ENCODE results near the gene H6PD.
A peak's percentile ranks its signal among the peaks of the same experiment; 100 is the strongest.

The H6PD gene

GRCh38 chr1:9249534-9250410 is 15.2 kb downstream of the H6PD start:
- peak; percentile 70 for TF ChIP-seq RAD21 (IDR thresholded peaks at IDR 0.05; ENCODE audit: low read depth)
- TF ChIP-seq TEAD4 (IDR thresholded peaks at IDR 0.05), result peak; percentile 39
- no peak for TF ChIP-seq NFIC (IDR thresholded peaks at IDR 0.05)
- no peak for TF ChIP-seq REST (IDR thresholded peaks at IDR 0.05; ENCODE audit: low read depth)
- TF ChIP-seq ZBTB7A (IDR thresholded peaks at IDR 0.05; ENCODE audit: low read depth), result no peak

- TF ChIP-seq MAX (IDR thresholded peaks at IDR 0.05), result no peak
- TF ChIP-seq NFIC (IDR thresholded peaks at IDR 0.05), result no peak
- no peak for TF ChIP-seq CREB1 (IDR thresholded peaks at IDR 0.05; ENCODE audit: low read depth)
- no peak for TF ChIP-seq USF1 (IDR thresholded peaks at IDR 0.05)
- no peak for TF ChIP-seq RAD21 (IDR thresholded peaks at IDR 0.05; ENCODE audit: low read depth)
- no peak for TF ChIP-seq TAF1 (IDR thresholded peaks at IDR 0.05; ENCODE audit: low read depth)
- TF ChIP-seq YY1 (IDR thresholded peaks at IDR 0.05; ENCODE audit: low read depth), result no peak
- no peak for TF ChIP-seq FOXM1 (IDR thresholded peaks at IDR 0.05; ENCODE audit: borderline replicate concordance, low read depth)
- no peak for TF ChIP-seq CEBPB (IDR thresholded peaks at IDR 0.05)
- TF ChIP-seq EP300 (IDR thresholded peaks at IDR 0.05; ENCODE audit: borderline replicate concordance), result no peak
- TF ChIP-seq REST (IDR thresholded peaks at IDR 0.05; ENCODE audit: low read depth), result no peak
Observed at GRCh38 chr1:9250411-9251381, 16.1 kb downstream of the H6PD start.

GRCh38 chr1:9251501-9251900 is 16.9 kb downstream of the H6PD start:
- TF ChIP-seq EP300 (IDR thresholded peaks at IDR 0.05; ENCODE audit: borderline replicate concordance) (no peak), FOXM1 (IDR thresholded peaks at IDR 0.05; ENCODE audit: borderline replicate concordance, low read depth) (no peak), REST (IDR thresholded peaks at IDR 0.05; ENCODE audit: low read depth) (no peak), USF1 (IDR thresholded peaks at IDR 0.05) (no peak), TCF12 (IDR thresholded peaks at IDR 0.05; ENCODE audit: low read depth) (no peak), CEBPB (IDR thresholded peaks at IDR 0.05) (no peak), YY1 (IDR thresholded peaks at IDR 0.05; ENCODE audit: low read depth) (no peak), CREB1 (IDR thresholded peaks at IDR 0.05; ENCODE audit: low read depth) (no peak), TEAD4 (IDR thresholded peaks at IDR 0.05) (no peak), NFIC (IDR thresholded peaks at IDR 0.05) (no peak), MAX (IDR thresholded peaks at IDR 0.05) (no peak)

- no peak for TF ChIP-seq REST (IDR thresholded peaks at IDR 0.05; ENCODE audit: low read depth)
- TF ChIP-seq EGR1 (IDR thresholded peaks at IDR 0.05), result no peak
- TF ChIP-seq NFIC (IDR thresholded peaks at IDR 0.05), result peak; percentile 28; the same call in 1 of the 2 replicates
- no peak; the same call in 1 of the 2 replicates for TF ChIP-seq TCF12 (IDR thresholded peaks at IDR 0.05; ENCODE audit: low read depth)
- no peak for TF ChIP-seq MAX (IDR thresholded peaks at IDR 0.05)
- peak; percentile 77 for TF ChIP-seq TEAD4 (IDR thresholded peaks at IDR 0.05)
- TF ChIP-seq USF1 (IDR thresholded peaks at IDR 0.05), result no peak
- peak; percentile 49; the same call in 1 of the 2 replicates for TF ChIP-seq EP300 (IDR thresholded peaks at IDR 0.05; ENCODE audit: borderline replicate concordance)
Observed at GRCh38 chr1:9253004-9253403, 18.4 kb downstream of the H6PD start.

All from Ishikawa (cell line).